Type B pancreatic cell (in vitro differentiated cells): ENCODE measurements around the gene THOC5. TPM values are rescaled to one million over a fixed set of nuclear protein-coding genes. Genes with fewer than 3 reads are reported as not detected.

Experiments used
- DNase-seq: peaks from one replicate; pipeline ENCODE4 v3.0.0; 2021; ENCODE audit warnings: mixed read lengths; ENCODE audit not compliant: unreplicated experiment; ENCODE audit errors: extremely low spot score
- H3K27ac Mint-ChIP-seq: 2 replicates; pipeline ENCODE4 v1.8.0; 2021; ENCODE audit warnings: mild to moderate bottlenecking, mixed read lengths
- H3K27me3 Mint-ChIP-seq: 2 replicates; pipeline ENCODE4 v1.8.0; 2021; ENCODE audit warnings: mixed read lengths
- H3K36me3 Mint-ChIP-seq: 2 replicates; pipeline ENCODE4 v1.8.0; 2021; ENCODE audit warnings: mixed read lengths
- H3K4me1 Mint-ChIP-seq: one replicate; pipeline ENCODE4 v1.8.0; 2021; ENCODE audit warnings: mixed read lengths; ENCODE audit not compliant: unreplicated experiment
- H3K4me3 Mint-ChIP-seq: 2 replicates; pipeline ENCODE4 v1.8.0; 2021; ENCODE audit warnings: mild to moderate bottlenecking, mixed read lengths
- H3K9me3 Mint-ChIP-seq: 2 replicates; pipeline ENCODE4 v1.8.0; 2021; ENCODE audit warnings: mixed read lengths
- CTCF ChIP-seq: fragments of 200-600 bp; sonication (generic); conservative IDR thresholded peaks from 2 replicates; pipeline ENCODE4 v1.5.0; 2021; ENCODE audit warnings: antibody characterized with exemption, mild to moderate bottlenecking
- total RNA-seq: library from RNA; stranded (reverse); gene quantifications from 2 replicates; pipeline ENCODE4 v1.2.1, GENCODE V29; 2021; ENCODE audit warnings: low replicate concordance

The THOC5 gene
- total RNA-seq, 1 donor from 2014 or later: 53.5 TPM

GRCh38 chr22:29578462-29579200 lies 25.1 kb upstream of the THOC5 start:
- DNase-seq: no peak
- H3K36me3 Mint-ChIP-seq: peaks cover 3% of the 10 kb centered on the region
- H3K9me3 Mint-ChIP-seq: no peaks in the 10 kb centered on the region
- H3K27ac Mint-ChIP-seq: no peak overlapping the region
- peaks cover 11% of the 10 kb centered on the region for H3K4me1 Mint-ChIP-seq
- no peaks in the 10 kb centered on the region for H3K27me3 Mint-ChIP-seq
- peak overlapping the region; percentile 41 for H3K4me3 Mint-ChIP-seq
- TF ChIP-seq CTCF: no peak

GRCh38 chr22:29574762-29575450 lies 21.3 kb upstream of the THOC5 start:
- Mint-ChIP-seq H3K9me3 (no peaks in the 10 kb centered on the region), H3K36me3 (peaks cover 8% of the 10 kb centered on the region), H3K27ac (no peak overlapping the region), H3K27me3 (no peaks in the 10 kb centered on the region), H3K4me1 (peaks cover 2% of the 10 kb centered on the region), H3K4me3 (peak overlapping the region; percentile 13)
- TF ChIP-seq CTCF: no peak
- no peak for DNase-seq

GRCh38 chr22:29570912-29571549 lies 17.5 kb upstream of the THOC5 start:
- Mint-ChIP-seq H3K27ac (peak overlapping the region; percentile 59), H3K27me3 (no peaks in the 10 kb centered on the region), H3K9me3 (no peaks in the 10 kb centered on the region), H3K4me3 (no peak overlapping the region), H3K36me3 (peaks cover 17% of the 10 kb centered on the region), H3K4me1 (peaks cover 4% of the 10 kb centered on the region)
- DNase-seq: no peak
- TF ChIP-seq CTCF: no peak

- H3K36me3 Mint-ChIP-seq: peaks cover 17% of the 10 kb centered on the region
- peaks cover 4% of the 10 kb centered on the region for H3K4me1 Mint-ChIP-seq
- peak overlapping the region; percentile 59 for H3K27ac Mint-ChIP-seq
- no peak overlapping the region for H3K4me3 Mint-ChIP-seq
- no peak for DNase-seq
- no peaks in the 10 kb centered on the region for H3K9me3 Mint-ChIP-seq
- no peaks in the 10 kb centered on the region for H3K27me3 Mint-ChIP-seq
- TF ChIP-seq CTCF: no peak
Measured at GRCh38 chr22:29570456-29570855, 16.9 kb upstream of the THOC5 start.

GRCh38 chr22:29569011-29569678 lies 15.6 kb upstream of the THOC5 start:
- Mint-ChIP-seq H3K36me3 (peaks cover 17% of the 10 kb centered on the region), H3K27ac (peak overlapping the region; percentile 91), H3K27me3 (no peaks in the 10 kb centered on the region), H3K9me3 (no peaks in the 10 kb centered on the region), H3K4me3 (peak overlapping the region; percentile 4), H3K4me1 (peaks cover 4% of the 10 kb centered on the region)
- TF ChIP-seq CTCF: no peak
- no peak for DNase-seq
